Rectal smooth muscle tissue (tissue), 1 donor: Measurements from ENCODE around the gene ZNF644.

Experiments
- H3K27ac ChIP-seq: one replicate; pipeline ENCODE4 v1.7.0; 2013; ENCODE audit warnings: low read depth, low read length, inconsistent platforms
- H3K27me3 ChIP-seq: one replicate; pipeline ENCODE4 v1.7.0; 2013; ENCODE audit warnings: low read length; ENCODE audit not compliant: control insufficient read depth, insufficient read depth
- H3K36me3 ChIP-seq: one replicate; pipeline ENCODE4 v1.7.0; 2013; ENCODE audit warnings: low read length; ENCODE audit not compliant: control insufficient read depth, insufficient read depth
- H3K4me1 ChIP-seq: one replicate; pipeline ENCODE4 v1.7.0; 2013; ENCODE audit warnings: low read length; ENCODE audit not compliant: control insufficient read depth, insufficient read depth
- H3K4me3 ChIP-seq: one replicate; pipeline ENCODE4 v1.7.0; 2013; ENCODE audit warnings: low read length
- H3K9ac ChIP-seq: one replicate; pipeline ENCODE4 v1.7.0; 2013; ENCODE audit warnings: low read length

ZNF644 gene

GRCh38 chr1:90995311-90995894, 26.4 kb downstream of the ZNF644 start:
- no peaks in the 10 kb centered on the region for H3K27me3 ChIP-seq
- no peak overlapping the region for H3K9ac ChIP-seq
- no peaks in the 10 kb centered on the region for H3K4me1 ChIP-seq
- H3K27ac ChIP-seq: no peak overlapping the region
- H3K4me3 ChIP-seq: no peak overlapping the region
- H3K36me3 ChIP-seq: no peaks in the 10 kb centered on the region

GRCh38 chr1:90994461-90994860, 27.4 kb downstream of the ZNF644 start:
- Histone ChIP-seq H3K27me3 (no peaks in the 10 kb centered on the region), H3K36me3 (no peaks in the 10 kb centered on the region), H3K27ac (no peak overlapping the region), H3K9ac (no peak overlapping the region), H3K4me1 (no peaks in the 10 kb centered on the region), H3K4me3 (no peak overlapping the region)

GRCh38 chr1:90993245-90993644, 28.6 kb downstream of the ZNF644 start:
- H3K27me3 ChIP-seq: no peaks in the 10 kb centered on the region
- no peak overlapping the region for H3K27ac ChIP-seq
- no peak overlapping the region for H3K4me3 ChIP-seq
- no peaks in the 10 kb centered on the region for H3K4me1 ChIP-seq
- no peak overlapping the region for H3K9ac ChIP-seq
- no peaks in the 10 kb centered on the region for H3K36me3 ChIP-seq

- Histone ChIP-seq H3K4me3 (no peak overlapping the region), H3K9ac (no peak overlapping the region), H3K4me1 (no peaks in the 10 kb centered on the region), H3K27ac (no peak overlapping the region), H3K36me3 (no peaks in the 10 kb centered on the region), H3K27me3 (no peaks in the 10 kb centered on the region)
Measured at GRCh38 chr1:90990779-90991178, 31.1 kb downstream of the ZNF644 start.

- Histone ChIP-seq H3K9ac (no peak overlapping the region), H3K4me3 (no peak overlapping the region), H3K36me3 (no peaks in the 10 kb centered on the region), H3K27me3 (no peaks in the 10 kb centered on the region), H3K4me1 (no peaks in the 10 kb centered on the region), H3K27ac (no peak overlapping the region)
Measured at GRCh38 chr1:90989990-90990389, 31.8 kb downstream of the ZNF644 start.

- no peak overlapping the region for H3K4me3 ChIP-seq
- H3K27me3 ChIP-seq: no peaks in the 10 kb centered on the region
Measured at GRCh38 chr1:90989302-90989701, 32.5 kb downstream of the ZNF644 start.

GRCh38 chr1:90987841-90988240, 34.0 kb downstream of the ZNF644 start:
- no peak overlapping the region for H3K27ac ChIP-seq
- no peaks in the 10 kb centered on the region for H3K27me3 ChIP-seq
- no peaks in the 10 kb centered on the region for H3K4me1 ChIP-seq
- H3K36me3 ChIP-seq: no peaks in the 10 kb centered on the region
- no peak overlapping the region for H3K4me3 ChIP-seq
- no peak overlapping the region for H3K9ac ChIP-seq

More at GRCh38 chr1:90989302-90989701, 32.5 kb downstream of the ZNF644 start:
- H3K27ac ChIP-seq: no peak overlapping the region
- H3K4me1 ChIP-seq: no peaks in the 10 kb centered on the region
- H3K36me3 ChIP-seq: no peaks in the 10 kb centered on the region
- H3K9ac ChIP-seq: no peak overlapping the region

GRCh38 chr1:90986953-90987352, 34.9 kb downstream of the ZNF644 start:
- Histone ChIP-seq H3K4me3 (no peak overlapping the region), H3K36me3 (no peaks in the 10 kb centered on the region), H3K4me1 (no peaks in the 10 kb centered on the region), H3K27me3 (no peaks in the 10 kb centered on the region), H3K9ac (no peak overlapping the region), H3K27ac (no peak overlapping the region)

- Histone ChIP-seq H3K36me3 (no peaks in the 10 kb centered on the region), H3K4me1 (no peaks in the 10 kb centered on the region), H3K9ac (no peak overlapping the region), H3K27me3 (no peaks in the 10 kb centered on the region), H3K27ac (no peak overlapping the region), H3K4me3 (no peak overlapping the region)
Measured at GRCh38 chr1:90977522-90977921, 44.3 kb downstream of the ZNF644 start.

- Histone ChIP-seq H3K9ac (no peak overlapping the region), H3K27ac (no peak overlapping the region), H3K27me3 (no peaks in the 10 kb centered on the region), H3K4me1 (no peaks in the 10 kb centered on the region), H3K36me3 (peaks cover 3% of the 10 kb centered on the region), H3K4me3 (no peak overlapping the region)
Measured at GRCh38 chr1:90973897-90974798, 47.7 kb downstream of the ZNF644 start.

- H3K27me3 ChIP-seq: no peaks in the 10 kb centered on the region
- no peak overlapping the region for H3K27ac ChIP-seq
- H3K9ac ChIP-seq: no peak overlapping the region
- no peak overlapping the region for H3K4me3 ChIP-seq
- peaks cover 4% of the 10 kb centered on the region for H3K36me3 ChIP-seq
- no peaks in the 10 kb centered on the region for H3K4me1 ChIP-seq
Measured at GRCh38 chr1:90970208-90970607, 51.6 kb downstream of the ZNF644 start.

- no peak overlapping the region for H3K9ac ChIP-seq
- H3K36me3 ChIP-seq: peaks cover 4% of the 10 kb centered on the region
- no peaks in the 10 kb centered on the region for H3K27me3 ChIP-seq
- no peaks in the 10 kb centered on the region for H3K4me1 ChIP-seq
- no peak overlapping the region for H3K4me3 ChIP-seq
- no peak overlapping the region for H3K27ac ChIP-seq
Measured at GRCh38 chr1:90969241-90969640, 52.6 kb downstream of the ZNF644 start.
